HG03064 (cell line): ENCODE data around the gene CACNA1D.

ENCODE experiments used
- ATAC-seq: cut with Tn5 transposase; IDR thresholded peaks from one replicate; pipeline ENCODE4 v1.9.1; 2021; ENCODE audit warnings: low read depth; ENCODE audit not compliant: unreplicated experiment

Gene CACNA1D

GRCh38 chr3:53705024-53705745 lies 210.8 kb downstream of the CACNA1D start:
- ATAC-seq = no peak

DNA sequence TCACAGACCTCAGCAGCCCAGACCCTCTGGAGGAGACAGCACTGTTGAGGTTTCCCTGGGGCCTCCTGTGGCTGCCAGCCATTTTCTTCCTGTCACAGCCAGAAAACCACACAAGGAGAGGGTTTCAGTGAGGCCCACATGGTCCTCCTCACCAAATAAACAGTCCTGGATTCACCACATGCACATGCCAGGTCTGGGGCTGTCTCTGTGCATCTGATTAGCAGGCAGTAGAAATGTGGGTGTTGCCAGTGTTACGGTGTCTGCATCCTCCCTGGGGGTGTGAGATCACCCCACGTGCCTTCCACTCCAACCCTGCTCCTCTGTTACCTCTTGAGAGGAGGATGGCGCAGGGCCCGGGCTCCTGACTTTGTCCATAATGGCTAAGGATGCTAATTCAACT lies 211.4 kb downstream of the CACNA1D start:
- no peak for ATAC-seq

- ATAC-seq = no peak
Measured at GRCh38 chr3:53707222-53707621, 212.8 kb downstream of the CACNA1D start.

DNA sequence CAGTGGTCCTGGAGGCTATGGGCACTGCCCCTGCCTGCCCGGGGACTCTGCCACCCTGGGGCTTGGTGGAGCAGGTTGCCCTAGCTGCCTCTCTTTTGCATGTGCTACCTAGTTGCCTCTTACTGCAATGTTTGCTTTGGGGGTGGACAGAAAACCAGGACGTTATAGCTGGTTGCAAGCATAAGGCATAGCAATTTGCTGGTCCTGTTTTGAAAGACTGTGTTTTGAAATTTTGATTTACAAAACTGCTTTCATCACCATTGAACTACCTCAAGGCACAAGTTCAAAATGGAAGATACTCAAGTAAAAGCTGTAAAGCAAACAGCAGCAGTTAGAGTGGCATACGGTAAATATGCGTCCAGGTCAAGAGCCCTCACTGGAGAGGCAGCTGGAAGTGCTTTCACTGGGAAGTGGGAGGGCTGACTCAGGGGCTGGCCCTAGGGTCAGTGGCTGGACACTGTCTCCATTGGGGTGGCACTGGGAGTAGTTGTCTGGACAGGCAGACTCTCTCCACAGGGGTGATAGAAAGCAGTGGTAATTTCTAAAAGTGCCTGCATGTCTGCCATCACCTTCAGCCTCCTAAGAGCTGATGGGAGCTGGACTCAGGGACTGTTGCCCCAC lies 213.7 kb downstream of the CACNA1D start:
- ATAC-seq = no peak

GRCh38 chr3:53709256-53709655 lies 214.8 kb downstream of the CACNA1D start:
- no peak for ATAC-seq

DNA sequence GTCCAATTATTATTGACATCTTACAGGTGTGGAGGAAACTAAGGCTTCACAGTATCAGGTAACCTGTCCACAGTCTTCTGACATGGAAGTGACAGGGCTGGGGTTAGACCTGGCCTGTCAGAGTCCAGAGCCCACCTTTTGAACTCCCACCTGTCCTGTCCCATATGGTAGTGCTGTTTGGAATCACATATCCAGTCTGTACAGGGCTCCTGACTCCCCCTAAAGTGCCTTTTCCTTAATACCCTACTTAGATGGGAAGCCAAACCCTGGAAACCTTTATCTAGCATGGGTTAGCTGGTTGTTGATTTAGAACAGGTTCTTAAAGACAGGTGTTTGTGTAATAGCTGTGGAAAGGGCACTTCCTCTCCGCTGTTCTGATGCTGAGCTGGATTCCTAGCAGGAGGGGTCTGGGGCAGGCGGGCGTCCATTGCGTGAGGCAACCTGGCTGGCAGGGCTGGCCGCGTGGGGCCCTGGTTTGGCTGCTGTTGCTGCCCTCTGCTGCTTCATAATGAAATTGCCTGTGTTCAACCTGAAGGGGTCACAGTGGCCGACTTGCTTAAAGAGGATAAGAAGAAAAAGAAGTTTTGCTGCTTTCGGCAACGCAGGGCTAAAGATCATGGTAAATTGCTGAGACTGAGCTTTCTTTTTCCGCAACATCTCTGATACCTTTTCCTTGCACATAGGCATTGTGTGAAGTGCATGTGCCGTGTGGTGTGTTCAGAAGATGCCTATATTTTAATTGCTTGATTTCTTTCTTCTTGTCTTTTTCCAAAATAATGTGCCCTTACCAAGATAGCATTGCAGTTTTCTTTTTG lies 215.7 kb downstream of the CACNA1D start:
- ATAC-seq = no peak

GRCh38 chr3:53711387-53711786 lies 217.0 kb downstream of the CACNA1D start:
- ATAC-seq = no peak

DNA sequence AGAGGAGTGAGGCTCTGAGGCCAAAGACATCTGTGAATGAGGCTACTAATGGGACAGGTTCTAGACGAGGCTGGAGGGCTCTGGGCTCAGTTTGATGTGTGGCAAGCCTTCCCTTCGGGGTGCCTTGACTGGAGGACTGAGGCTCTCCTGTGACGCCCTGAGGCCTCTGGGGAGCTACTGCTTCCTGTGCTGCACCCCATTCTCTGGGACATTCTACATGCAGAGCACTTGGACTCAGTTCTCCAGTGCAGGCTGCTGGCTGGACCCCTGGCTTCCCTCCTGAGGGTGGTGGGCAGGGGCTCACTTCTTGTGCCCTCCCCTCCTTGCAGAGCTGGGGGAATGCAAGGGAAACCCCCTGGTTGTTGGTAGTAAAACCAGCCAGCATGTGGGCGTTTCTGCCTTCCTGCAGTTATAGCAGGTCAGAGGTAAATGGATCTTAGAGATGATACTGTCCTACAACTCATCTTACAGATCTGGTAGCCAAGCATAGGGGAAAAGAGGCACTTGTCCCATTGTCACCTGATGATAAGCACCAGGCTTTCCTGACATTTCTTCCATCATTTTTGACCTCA lies 218.5 kb downstream of the CACNA1D start:
- no peak for ATAC-seq

DNA sequence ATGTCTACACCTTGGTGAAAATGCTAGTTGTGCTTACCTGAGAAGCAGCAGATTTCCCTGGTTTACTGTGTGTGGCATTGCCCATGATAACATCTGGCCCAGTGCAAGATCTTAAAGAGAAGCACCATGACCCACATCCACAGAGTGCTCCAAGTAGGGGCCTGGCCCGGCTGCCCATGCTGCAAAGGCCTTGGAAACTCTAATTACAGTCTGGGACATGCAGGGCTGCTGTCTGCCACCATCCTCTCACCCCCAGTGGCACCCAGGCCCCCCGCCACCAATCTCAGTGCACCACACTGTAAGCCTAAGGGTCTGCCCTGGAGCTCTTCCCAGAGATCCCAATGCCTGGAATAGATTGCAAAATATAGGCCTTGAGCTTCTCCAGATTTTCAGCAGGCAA lies 219.2 kb downstream of the CACNA1D start:
- no peak for ATAC-seq

DNA sequence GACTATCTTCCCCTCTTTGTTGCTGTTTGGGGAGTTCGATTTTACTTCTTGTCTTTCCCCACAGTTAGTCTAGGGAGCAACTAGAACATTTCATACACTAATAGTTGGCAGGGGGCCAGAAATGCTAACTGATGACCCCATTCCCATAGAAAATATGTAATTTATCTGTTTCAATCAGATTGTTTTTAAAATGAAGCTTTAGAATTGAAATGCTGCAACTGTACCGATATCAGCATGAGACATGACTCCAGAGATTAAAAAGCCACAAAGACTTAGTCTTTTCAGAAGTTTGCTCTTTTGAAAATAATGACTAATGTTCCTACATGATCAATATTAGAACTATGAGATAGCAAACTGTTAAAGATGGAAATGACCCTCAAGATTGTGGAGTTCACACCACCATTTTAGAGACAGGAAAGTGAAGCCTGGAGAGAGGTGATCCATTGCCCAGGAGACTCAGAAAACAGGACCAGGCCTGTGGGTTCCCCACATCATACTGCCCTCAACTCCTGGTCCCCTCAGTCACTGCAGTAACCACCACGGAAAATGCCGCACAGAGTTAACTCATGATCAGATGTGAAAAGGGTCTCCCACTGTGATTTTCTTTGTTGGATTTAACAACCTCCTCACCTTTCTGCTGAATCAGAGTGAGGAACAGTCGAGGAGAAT lies 221.5 kb downstream of the CACNA1D start:
- ATAC-seq = no peak

- ATAC-seq = no peak
Measured at GRCh38 chr3:53716998-53717397, 222.6 kb downstream of the CACNA1D start.

DNA sequence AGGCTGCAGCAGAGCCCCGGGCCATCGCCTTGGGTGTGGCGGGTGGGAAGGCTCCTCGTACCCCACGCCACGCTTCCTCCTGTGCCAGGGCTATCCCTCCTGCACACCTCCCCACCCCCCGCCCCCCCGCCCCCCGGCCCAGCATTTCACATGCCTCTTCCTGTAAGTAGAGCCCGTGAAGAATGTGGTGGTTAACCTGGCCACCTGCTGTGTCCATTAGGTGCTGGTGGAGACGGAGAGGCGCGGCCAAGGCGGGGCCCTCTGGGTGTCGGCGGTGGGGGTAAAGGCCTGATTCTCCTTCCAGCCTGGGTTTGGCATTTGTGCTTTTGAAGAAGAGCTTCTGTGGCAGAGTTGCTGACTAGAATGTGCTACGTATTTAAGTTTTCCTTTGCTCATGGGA lies 224.1 kb downstream of the CACNA1D start:
- no peak for ATAC-seq

GRCh38 chr3:53719796-53720195 lies 225.4 kb downstream of the CACNA1D start:
- ATAC-seq = no peak

- no peak for ATAC-seq
Measured at GRCh38 chr3:53721187-53722119, 227.0 kb downstream of the CACNA1D start.

- ATAC-seq = no peak
Measured at GRCh38 chr3:53724566-53724965, 230.2 kb downstream of the CACNA1D start.

GRCh38 chr3:53725387-53725995 lies 231.1 kb downstream of the CACNA1D start:
- no peak for ATAC-seq

DNA sequence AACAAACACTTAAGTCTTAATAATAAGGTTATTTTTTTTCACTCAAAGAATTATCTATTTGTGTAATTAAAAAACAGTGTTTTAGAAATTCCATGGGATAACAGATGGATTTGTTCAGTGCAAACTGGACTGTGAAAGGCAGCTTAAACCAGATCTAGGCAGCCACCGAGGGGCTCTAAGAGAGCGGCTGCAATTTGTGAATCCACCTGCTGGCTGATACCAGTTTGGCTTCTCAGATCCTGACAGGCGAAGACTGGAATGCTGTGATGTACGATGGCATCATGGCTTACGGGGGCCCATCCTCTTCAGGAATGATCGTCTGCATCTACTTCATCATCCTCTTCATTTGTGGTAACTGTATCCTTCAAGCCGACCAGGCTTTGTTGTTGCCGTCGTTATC lies 232.2 kb downstream of the CACNA1D start:
- ATAC-seq = no peak

DNA sequence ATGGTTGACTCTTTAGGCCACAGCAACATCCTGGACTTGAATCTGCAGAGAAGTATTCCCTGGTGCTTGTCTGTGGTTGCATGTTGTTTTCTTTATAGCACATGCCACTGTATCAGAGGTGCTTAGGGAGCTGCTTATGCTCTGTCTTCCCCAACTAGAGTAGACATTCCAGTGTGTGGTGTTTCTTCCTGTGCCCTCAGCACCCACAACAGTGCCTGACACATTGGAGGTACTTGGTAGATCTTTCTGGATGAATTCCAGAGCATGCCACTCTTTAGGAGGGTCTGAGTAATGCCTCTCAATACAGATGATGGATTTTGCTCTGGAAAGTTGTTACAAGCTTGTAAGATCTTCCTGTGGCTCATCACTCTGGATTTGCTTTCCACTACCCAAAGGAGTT lies 234.2 kb downstream of the CACNA1D start:
- ATAC-seq = no peak

DNA sequence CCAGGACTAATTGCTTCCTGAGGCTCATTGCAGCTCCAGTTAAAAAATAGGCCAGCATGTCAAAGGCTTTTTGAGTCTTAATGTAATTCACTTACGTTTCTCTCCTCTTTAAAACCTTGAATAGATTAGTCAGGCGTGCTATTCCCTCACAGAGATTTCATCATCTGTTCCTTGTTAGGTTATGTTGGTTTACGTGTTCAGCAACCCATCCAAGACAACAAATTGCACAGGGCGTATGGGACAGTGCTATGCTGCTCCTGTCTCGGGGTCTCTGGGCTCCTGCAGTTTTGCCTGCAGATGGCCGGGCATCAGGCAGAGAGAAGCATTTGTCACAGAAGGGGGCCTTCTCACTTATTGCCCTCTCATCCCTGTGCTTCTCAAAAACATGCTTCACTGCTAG lies 234.7 kb downstream of the CACNA1D start:
- no peak for ATAC-seq
